Progenitor cell of endocrine pancreas (in vitro differentiated cells): ENCODE measurements around the gene GMPS. TPM values are rescaled to one million over a fixed set of nuclear protein-coding genes. Genes with fewer than 3 reads are reported as not detected.

ENCODE experiments used
- DNase-seq: peaks from one replicate; pipeline ENCODE4 v3.0.0; 2021; ENCODE audit warnings: low spot score; ENCODE audit not compliant: unreplicated experiment
- H3K27ac Mint-ChIP-seq: 2 replicates; pipeline ENCODE4 v1.8.0; 2021; ENCODE audit warnings: mild to moderate bottlenecking, moderate library complexity, mixed read lengths
- H3K27me3 Mint-ChIP-seq: 2 replicates; pipeline ENCODE4 v1.8.0; 2021; ENCODE audit warnings: mixed read lengths
- H3K36me3 Mint-ChIP-seq: 2 replicates; pipeline ENCODE4 v1.8.0; 2022; ENCODE audit warnings: mixed read lengths; ENCODE audit not compliant: insufficient read depth
- H3K4me1 Mint-ChIP-seq: 2 replicates; pipeline ENCODE4 v1.8.0; 2021; ENCODE audit warnings: low read depth, mixed read lengths
- H3K4me3 Mint-ChIP-seq: 2 replicates; pipeline ENCODE4 v1.8.0; 2021; ENCODE audit warnings: low read depth, mild to moderate bottlenecking, moderate library complexity, mixed read lengths
- H3K9me3 Mint-ChIP-seq: 2 replicates; pipeline ENCODE4 v1.8.0; 2021; ENCODE audit warnings: low read depth, mixed read lengths
- CTCF ChIP-seq: fragments of 200-600 bp; sonication (generic); IDR thresholded peaks from one replicate; pipeline ENCODE4 v1.5.0; 2021; ENCODE audit warnings: antibody characterized with exemption, mild to moderate bottlenecking; ENCODE audit not compliant: unreplicated experiment
- total RNA-seq: library from RNA; stranded (reverse); gene quantifications from 2 replicates; pipeline ENCODE4 v1.2.1, GENCODE V29; 2021

The GMPS gene
- total RNA-seq, 1 donor from 2014 or later: 76.0 TPM

GRCh38 chr3:155919728-155920127, 49.3 kb downstream of the GMPS start:
- no peaks in the 10 kb centered on the region for H3K27me3 Mint-ChIP-seq
- H3K4me3 Mint-ChIP-seq: no peak overlapping the region
- no peak for DNase-seq
- H3K27ac Mint-ChIP-seq: no peak overlapping the region
- no peaks in the 10 kb centered on the region for H3K9me3 Mint-ChIP-seq
- H3K36me3 Mint-ChIP-seq: peaks cover 26% of the 10 kb centered on the region
- H3K4me1 Mint-ChIP-seq: no peaks in the 10 kb centered on the region
- TF ChIP-seq CTCF: no peak

- H3K27me3 Mint-ChIP-seq: no peaks in the 10 kb centered on the region
- H3K4me3 Mint-ChIP-seq: no peak overlapping the region
- DNase-seq: no peak
- H3K36me3 Mint-ChIP-seq: peaks cover 19% of the 10 kb centered on the region
- no peak for TF ChIP-seq CTCF
- no peaks in the 10 kb centered on the region for H3K9me3 Mint-ChIP-seq
- no peak overlapping the region for H3K27ac Mint-ChIP-seq
- H3K4me1 Mint-ChIP-seq: no peaks in the 10 kb centered on the region
Observed at GRCh38 chr3:155921486-155921885, 51.0 kb downstream of the GMPS start.

GRCh38 chr3:155934230-155934629, 63.8 kb downstream of the GMPS start:
- no peak overlapping the region for H3K27ac Mint-ChIP-seq

GRCh38 chr3:155938409-155938808, 68.0 kb downstream of the GMPS start:
- H3K27ac Mint-ChIP-seq: no peak overlapping the region
- no peaks in the 10 kb centered on the region for H3K4me1 Mint-ChIP-seq
- no peaks in the 10 kb centered on the region for H3K27me3 Mint-ChIP-seq
- no peak for TF ChIP-seq CTCF
- H3K9me3 Mint-ChIP-seq: no peaks in the 10 kb centered on the region
- no peak for DNase-seq
- no peak overlapping the region for H3K4me3 Mint-ChIP-seq
- peaks cover 29% of the 10 kb centered on the region for H3K36me3 Mint-ChIP-seq

More at GRCh38 chr3:155934230-155934629, 63.8 kb downstream of the GMPS start:
- no peak overlapping the region for H3K4me3 Mint-ChIP-seq
- H3K4me1 Mint-ChIP-seq: no peaks in the 10 kb centered on the region
- no peaks in the 10 kb centered on the region for H3K27me3 Mint-ChIP-seq
- no peak for DNase-seq
- H3K9me3 Mint-ChIP-seq: no peaks in the 10 kb centered on the region
- peaks cover 22% of the 10 kb centered on the region for H3K36me3 Mint-ChIP-seq
- TF ChIP-seq CTCF: no peak

DNA sequence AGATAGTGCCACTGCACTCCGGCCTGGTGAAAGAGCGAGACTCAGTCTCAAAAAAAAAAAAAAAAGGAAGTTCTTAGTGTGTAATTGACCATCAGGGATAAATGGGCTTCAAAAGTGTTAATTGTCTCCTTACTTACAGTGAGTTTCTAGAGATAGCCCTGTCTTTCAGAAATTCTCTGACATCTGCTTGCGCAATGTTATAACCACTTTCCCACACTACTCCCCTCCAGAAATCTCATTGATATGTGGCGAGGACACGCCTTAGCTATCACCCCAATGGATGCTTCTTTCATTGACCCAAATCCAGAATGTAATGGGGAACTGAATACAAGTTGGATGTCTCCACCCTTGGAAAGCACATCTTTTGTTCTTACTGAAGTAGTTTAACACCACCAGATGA, 70.9 kb downstream of the GMPS start:
- DNase-seq: no peak
- Mint-ChIP-seq H3K4me3 (no peak overlapping the region), H3K27me3 (no peaks in the 10 kb centered on the region), H3K27ac (no peak overlapping the region), H3K9me3 (no peaks in the 10 kb centered on the region), H3K4me1 (no peaks in the 10 kb centered on the region), H3K36me3 (peaks cover 23% of the 10 kb centered on the region)
- no peak for TF ChIP-seq CTCF

GRCh38 chr3:155944081-155944480, 73.6 kb downstream of the GMPS start:
- DNase-seq: no peak
- no peak overlapping the region for H3K4me3 Mint-ChIP-seq
- H3K4me1 Mint-ChIP-seq: peaks cover under 1% of the 10 kb centered on the region
- H3K27ac Mint-ChIP-seq: no peak overlapping the region
- peaks cover 15% of the 10 kb centered on the region for H3K36me3 Mint-ChIP-seq
- no peaks in the 10 kb centered on the region for H3K9me3 Mint-ChIP-seq
- no peaks in the 10 kb centered on the region for H3K27me3 Mint-ChIP-seq
- TF ChIP-seq CTCF: no peak
